Testis (tissue), 2 donors: ENCODE measurements around the gene HIRIP3.

ENCODE experiments used
- POLR2A ChIP-seq: fragments of 450-650 bp; IDR thresholded peaks from one replicate; pipeline ENCODE4 v1.6.1; 2017; ENCODE audit warnings: antibody characterized with exemption, mild to moderate bottlenecking, moderate library complexity
- TF ChIP-seq, protein P1 (sequence below), 3 experiments: fragments of 450-650 bp in 2 of 3; fragments of 200-600 bp in 1 of 3; sonication (generic) in 1 of 3; IDR thresholded peaks; one replicate each; pipeline ENCODE4 v1.5.1; 2016 to 2019; ENCODE audit warnings: antibody characterized with exemption in 3 of 3, mild to moderate bottlenecking in 2 of 3, moderate library complexity in 1 of 3

DNA sequence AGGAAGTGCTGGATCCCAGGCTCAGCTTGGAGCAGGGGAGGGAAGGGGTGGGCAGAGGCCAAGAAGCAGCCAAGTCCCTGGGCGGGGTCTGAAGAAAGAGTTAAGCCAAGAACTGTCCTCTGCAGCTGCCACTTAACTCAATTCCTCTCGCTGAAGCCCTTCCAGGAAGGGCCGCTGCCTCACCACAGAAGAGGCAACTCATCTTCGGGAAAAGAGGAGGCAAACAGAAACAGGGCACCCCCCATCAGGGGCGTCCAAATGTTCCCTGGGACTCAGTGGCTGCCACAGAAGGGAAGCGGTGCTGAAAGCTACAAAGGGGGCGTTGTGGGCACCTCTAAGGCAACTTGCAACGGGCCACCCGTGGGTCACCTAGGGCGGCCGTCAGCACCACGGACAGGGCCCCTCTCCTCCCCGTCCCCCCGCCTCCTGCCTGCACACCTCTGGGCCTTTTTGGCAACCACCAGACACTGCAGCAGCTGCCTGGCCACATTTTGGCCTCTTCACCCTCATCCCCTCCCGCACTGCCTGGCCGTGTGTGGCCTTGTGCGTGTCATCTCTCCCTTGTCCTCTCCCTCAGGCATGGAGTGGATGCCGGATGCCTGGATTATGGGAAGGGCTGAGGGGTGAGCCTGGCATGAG is 33.1 kb upstream of the HIRIP3 start:
- TF ChIP-seq, protein P1, sequence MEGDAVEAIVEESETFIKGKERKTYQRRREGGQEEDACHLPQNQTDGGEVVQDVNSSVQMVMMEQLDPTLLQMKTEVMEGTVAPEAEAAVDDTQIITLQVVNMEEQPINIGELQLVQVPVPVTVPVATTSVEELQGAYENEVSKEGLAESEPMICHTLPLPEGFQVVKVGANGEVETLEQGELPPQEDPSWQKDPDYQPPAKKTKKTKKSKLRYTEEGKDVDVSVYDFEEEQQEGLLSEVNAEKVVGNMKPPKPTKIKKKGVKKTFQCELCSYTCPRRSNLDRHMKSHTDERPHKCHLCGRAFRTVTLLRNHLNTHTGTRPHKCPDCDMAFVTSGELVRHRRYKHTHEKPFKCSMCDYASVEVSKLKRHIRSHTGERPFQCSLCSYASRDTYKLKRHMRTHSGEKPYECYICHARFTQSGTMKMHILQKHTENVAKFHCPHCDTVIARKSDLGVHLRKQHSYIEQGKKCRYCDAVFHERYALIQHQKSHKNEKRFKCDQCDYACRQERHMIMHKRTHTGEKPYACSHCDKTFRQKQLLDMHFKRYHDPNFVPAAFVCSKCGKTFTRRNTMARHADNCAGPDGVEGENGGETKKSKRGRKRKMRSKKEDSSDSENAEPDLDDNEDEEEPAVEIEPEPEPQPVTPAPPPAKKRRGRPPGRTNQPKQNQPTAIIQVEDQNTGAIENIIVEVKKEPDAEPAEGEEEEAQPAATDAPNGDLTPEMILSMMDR (IDR thresholded peaks at IDR 0.05) = no peak
- no peak for TF ChIP-seq POLR2A
